Kidney epithelial cell (primary cell): ENCODE results near the gene TNPO3. TPM values are rescaled to one million over a fixed set of nuclear protein-coding genes. Genes with fewer than 3 reads are reported as not detected.
"Not testable (repeated sequence)": the region's sequence is repeated elsewhere in the genome, so short reads cannot be mapped to it uniquely, and the experiment has no call there.

Experiments used
- DNase-seq: peaks from one replicate; pipeline ENCODE4 v3.0.0-alpha.2; 2010; ENCODE audit warnings: low read depth
- H3K27me3 ChIP-seq: 2 replicates; pipeline ENCODE4 v1.6.0; 2011; ENCODE audit warnings: low read length; ENCODE audit not compliant: control insufficient read depth, insufficient read depth
- H3K36me3 ChIP-seq: 2 replicates; pipeline ENCODE4 v1.5.1; 2011; ENCODE audit warnings: low read length; ENCODE audit not compliant: control insufficient read depth, insufficient read depth
- H3K4me3 ChIP-seq: 2 replicates; pipeline ENCODE4 v1.5.1; 2011; ENCODE audit warnings: low read depth, mild to moderate bottlenecking, control low read depth, low read length
- total RNA-seq: library from RNA; depleted of rRNA; stranded (reverse); fragments of >200 nt; gene quantifications from 2 replicates; pipeline ENCODE4 v1.2.3, GENCODE V29; 2015
- TF ChIP-seq, protein P1 (sequence below): IDR thresholded peaks from 2 replicates; pipeline ENCODE4 v1.5.1; 2011; ENCODE audit warnings: mild to moderate bottlenecking, moderate library complexity, low read length, control low read depth, inconsistent platforms; ENCODE audit not compliant: insufficient read depth, poor library complexity, severe bottlenecking

The TNPO3 gene
- total RNA-seq, 1 donor from 2014 or later = 50.8 TPM

DNA sequence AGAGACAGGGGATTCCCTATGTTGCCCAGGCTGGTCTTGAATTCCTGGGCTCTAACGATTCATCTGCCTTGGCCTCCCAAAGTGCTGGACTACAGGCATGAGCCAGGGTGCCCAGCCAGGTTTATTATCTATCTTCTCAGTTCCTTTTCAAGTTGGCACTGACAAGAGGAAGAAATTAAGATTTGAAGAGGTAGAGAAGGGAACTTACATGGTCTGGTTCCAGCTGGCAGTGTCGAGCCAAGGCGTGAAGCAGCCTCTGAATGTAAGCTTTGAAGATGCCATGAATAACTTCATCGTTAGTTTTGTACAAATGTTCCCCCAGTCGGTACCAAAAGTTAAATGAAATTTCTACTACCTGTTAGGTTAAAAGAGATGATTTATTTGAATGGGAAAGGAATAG is 57.7 kb downstream of the TNPO3 start:
- Histone ChIP-seq H3K36me3 (peaks cover 2% of the 10 kb centered on the region), H3K27me3 (no peaks in the 10 kb centered on the region), H3K4me3 (no peak overlapping the region)
- TF ChIP-seq, protein P1, sequence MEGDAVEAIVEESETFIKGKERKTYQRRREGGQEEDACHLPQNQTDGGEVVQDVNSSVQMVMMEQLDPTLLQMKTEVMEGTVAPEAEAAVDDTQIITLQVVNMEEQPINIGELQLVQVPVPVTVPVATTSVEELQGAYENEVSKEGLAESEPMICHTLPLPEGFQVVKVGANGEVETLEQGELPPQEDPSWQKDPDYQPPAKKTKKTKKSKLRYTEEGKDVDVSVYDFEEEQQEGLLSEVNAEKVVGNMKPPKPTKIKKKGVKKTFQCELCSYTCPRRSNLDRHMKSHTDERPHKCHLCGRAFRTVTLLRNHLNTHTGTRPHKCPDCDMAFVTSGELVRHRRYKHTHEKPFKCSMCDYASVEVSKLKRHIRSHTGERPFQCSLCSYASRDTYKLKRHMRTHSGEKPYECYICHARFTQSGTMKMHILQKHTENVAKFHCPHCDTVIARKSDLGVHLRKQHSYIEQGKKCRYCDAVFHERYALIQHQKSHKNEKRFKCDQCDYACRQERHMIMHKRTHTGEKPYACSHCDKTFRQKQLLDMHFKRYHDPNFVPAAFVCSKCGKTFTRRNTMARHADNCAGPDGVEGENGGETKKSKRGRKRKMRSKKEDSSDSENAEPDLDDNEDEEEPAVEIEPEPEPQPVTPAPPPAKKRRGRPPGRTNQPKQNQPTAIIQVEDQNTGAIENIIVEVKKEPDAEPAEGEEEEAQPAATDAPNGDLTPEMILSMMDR = no peak
- no peak for DNase-seq

DNA sequence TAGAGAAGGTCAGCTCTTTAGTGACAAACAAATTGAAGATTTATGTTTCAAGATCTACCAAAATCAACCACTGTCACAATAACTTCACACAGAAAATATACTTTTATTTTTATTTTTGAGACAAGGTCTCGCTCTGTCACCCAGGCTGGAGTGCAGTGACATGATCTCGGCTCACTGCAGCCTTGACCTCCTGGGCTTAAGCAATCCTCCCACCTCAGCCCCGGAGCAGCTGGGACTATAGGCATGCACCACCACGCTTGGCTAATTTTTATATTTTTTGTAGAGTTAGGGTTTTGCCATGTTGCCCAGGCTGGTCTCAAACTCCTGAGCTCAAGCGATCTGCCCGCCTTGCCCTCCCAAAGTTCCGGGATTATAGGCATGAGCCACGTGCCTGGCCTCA is 60.4 kb downstream of the TNPO3 start:
- DNase-seq, H3K36me3 ChIP-seq, H3K27me3 ChIP-seq, H3K4me3 ChIP-seq: not testable (repeated sequence)

DNA sequence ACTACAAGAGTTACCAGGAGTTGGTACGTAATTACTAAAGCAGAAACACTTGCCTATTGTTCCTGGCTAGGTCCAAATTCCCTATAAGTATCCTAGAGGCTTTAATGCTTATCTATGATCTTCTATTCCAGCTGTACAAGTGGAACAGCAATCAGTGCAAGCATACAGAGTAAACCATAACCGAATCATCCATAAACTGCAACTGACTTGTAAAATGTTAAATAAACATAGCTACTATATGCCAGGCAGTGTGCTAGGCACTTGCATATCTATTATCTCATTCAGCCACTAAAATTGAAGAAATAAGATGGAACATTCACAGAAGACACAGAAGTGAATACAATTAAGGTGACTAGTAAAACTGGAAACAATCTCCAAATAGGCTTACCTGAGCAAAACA is 61.5 kb downstream of the TNPO3 start:
- H3K36me3 ChIP-seq = peaks cover 2% of the 10 kb centered on the region
- no peaks in the 10 kb centered on the region for H3K27me3 ChIP-seq
- TF ChIP-seq, protein P1 = no peak
- H3K4me3 ChIP-seq = no peak overlapping the region
- DNase-seq = no peak

DNA sequence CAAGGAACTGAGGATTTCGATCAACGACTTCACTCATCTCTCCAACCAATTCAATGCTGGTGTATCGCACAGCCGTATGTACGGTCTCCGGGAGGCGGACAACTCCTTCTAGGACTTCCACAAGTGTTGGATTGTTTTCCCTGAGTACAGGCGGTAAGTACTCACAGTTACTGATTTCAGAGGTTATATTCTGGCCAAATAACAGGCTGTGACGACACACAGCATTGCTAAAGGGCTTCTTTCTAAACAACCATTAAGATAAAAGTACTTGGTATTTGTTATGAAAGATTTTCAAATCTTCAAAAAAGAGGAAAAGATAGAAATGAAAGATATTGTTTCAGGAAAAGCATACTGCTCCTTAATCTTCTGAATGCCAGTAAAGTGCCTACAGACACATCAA is 65.0 kb downstream of the TNPO3 start:
- H3K4me3 ChIP-seq = no peak overlapping the region
- TF ChIP-seq, protein P1 = no peak
- no peaks in the 10 kb centered on the region for H3K27me3 ChIP-seq
- H3K36me3 ChIP-seq = no peaks in the 10 kb centered on the region
- DNase-seq = no peak

DNA sequence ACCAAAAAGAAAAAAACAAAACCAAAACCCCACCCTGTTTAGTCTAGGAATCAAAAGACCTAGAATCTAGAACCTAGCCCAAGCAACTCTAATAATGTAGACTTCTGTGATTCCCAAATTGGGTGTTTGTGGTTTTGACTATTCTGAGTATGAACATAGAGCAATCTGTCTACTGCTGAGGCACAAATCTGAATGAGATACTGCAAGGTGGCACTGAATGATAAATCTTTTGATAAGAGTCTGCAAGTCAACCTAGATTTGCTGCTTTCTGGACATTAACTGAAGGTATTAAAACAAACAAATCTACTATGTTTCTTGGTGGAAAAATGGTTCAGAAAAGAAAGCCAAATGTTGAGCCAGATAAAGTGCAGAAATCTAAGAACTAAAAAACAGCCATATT is 66.5 kb downstream of the TNPO3 start:
- H3K36me3 ChIP-seq = no peaks in the 10 kb centered on the region
- H3K27me3 ChIP-seq = no peaks in the 10 kb centered on the region
- no peak for DNase-seq
- H3K4me3 ChIP-seq = no peak overlapping the region
- TF ChIP-seq, protein P1 = no peak

DNA sequence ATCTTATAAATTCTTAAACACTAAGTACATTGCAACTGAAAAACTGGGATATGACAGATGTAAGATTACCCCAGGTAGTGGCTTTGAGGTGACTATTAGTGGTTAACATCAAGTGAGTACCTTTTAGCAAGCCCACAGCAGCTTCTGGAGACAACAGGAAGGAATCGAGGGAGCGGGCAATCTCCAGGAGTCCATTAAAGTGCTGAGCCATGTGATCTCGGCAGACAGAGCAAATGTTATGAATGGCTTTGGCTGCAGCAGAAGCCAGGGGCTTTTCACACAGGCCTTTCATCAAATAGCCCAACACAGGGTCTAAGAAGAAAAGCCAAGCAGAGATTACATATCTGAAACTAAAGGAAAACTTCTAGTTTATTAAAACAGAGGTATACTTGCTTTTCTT is 68.3 kb downstream of the TNPO3 start:
- TF ChIP-seq, protein P1 = no peak
- no peak for DNase-seq
- H3K4me3 ChIP-seq = no peak overlapping the region
- H3K36me3 ChIP-seq = no peaks in the 10 kb centered on the region
- no peaks in the 10 kb centered on the region for H3K27me3 ChIP-seq
